ENCODE results near the gene CA12. TPM values are rescaled to one million over a fixed set of nuclear protein-coding genes. Genes with fewer than 3 reads are reported as not detected.

The CA12 gene
- total and polyA plus RNA-seq, 10 of the 15 experiments (the other 5 are each of a cell fraction or from before 2014, with no cell fraction given) = 0.03 to 0.10 TPM; not detected in 8

DNA sequence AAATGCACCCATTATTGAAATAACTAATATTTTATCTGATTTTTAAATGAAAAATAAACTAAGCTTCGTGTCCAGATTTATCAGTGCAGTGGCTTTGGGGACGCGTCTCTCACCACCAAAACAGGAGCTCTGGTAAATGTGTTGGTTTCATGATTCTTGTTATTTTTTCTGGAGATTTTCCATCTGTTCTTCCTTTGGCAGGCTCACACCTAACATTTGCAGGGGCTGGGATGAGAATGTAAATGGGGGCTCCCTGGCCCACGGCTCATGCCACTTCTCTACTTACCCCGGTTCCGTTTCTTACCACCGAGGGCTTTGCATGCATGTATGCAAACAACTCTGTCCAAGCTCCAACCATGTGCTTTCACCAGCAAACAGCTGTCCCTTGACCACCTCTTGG, 30.9 kb upstream of the CA12 start:
- FAIRE-seq (no peak), ATAC-seq (no peak), DNase-seq (ENCODE audit: low read depth, low spot score) (no peak)
- H3K27me3 ChIP-seq (replicated peaks in 1 of 2; ENCODE audit: control insufficient read depth in 2 of 2, insufficient read depth in 2 of 2, low read length in 1 of 2) = no peaks in the 10 kb centered on the region
- H3K9me3 ChIP-seq (replicated peaks; ENCODE audit: control insufficient read depth, insufficient read depth, low read length) = no peaks in the 10 kb centered on the region
- H3K4me2 ChIP-seq (ENCODE audit: control insufficient read depth, insufficient read depth) = no peak overlapping the region
- H4K20me1 ChIP-seq (ENCODE audit: control insufficient read depth, insufficient read depth) = no peaks in the 10 kb centered on the region
- H2AFZ ChIP-seq (ENCODE audit: control insufficient read depth, low read depth, low read length) = no peak overlapping the region
- no peak for TF ChIP-seq GATAD2B (conservative IDR thresholded peaks at IDR 0.05; ENCODE audit: low read depth)
- TF ChIP-seq ZBTB33 (IDR thresholded peaks at IDR 0.05) = no peak
- no peak for TF ChIP-seq MXI1 (IDR thresholded peaks at IDR 0.05; ENCODE audit: low read depth, low read length)
- TF ChIP-seq RBBP5 (conservative IDR thresholded peaks at IDR 0.05) = no peak
- TF ChIP-seq ZNF622 (IDR thresholded peaks at IDR 0.05) = no peak
- no peak for TF ChIP-seq YBX1 (IDR thresholded peaks at IDR 0.05)
- TF ChIP-seq MAX (IDR thresholded peaks at IDR 0.05; ENCODE audit: low read depth, low read length) = no peak
- TF ChIP-seq, protein P1, sequence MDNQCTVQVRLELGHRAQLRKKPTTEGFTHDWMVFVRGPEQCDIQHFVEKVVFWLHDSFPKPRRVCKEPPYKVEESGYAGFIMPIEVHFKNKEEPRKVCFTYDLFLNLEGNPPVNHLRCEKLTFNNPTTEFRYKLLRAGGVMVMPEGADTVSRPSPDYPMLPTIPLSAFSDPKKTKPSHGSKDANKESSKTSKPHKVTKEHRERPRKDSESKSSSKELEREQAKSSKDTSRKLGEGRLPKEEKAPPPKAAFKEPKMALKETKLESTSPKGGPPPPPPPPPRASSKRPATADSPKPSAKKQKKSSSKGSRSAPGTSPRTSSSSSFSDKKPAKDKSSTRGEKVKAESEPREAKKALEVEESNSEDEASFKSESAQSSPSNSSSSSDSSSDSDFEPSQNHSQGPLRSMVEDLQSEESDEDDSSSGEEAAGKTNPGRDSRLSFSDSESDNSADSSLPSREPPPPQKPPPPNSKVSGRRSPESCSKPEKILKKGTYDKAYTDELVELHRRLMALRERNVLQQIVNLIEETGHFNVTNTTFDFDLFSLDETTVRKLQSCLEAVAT (IDR thresholded peaks at IDR 0.05) = no peak
- TF ChIP-seq, protein P2, sequence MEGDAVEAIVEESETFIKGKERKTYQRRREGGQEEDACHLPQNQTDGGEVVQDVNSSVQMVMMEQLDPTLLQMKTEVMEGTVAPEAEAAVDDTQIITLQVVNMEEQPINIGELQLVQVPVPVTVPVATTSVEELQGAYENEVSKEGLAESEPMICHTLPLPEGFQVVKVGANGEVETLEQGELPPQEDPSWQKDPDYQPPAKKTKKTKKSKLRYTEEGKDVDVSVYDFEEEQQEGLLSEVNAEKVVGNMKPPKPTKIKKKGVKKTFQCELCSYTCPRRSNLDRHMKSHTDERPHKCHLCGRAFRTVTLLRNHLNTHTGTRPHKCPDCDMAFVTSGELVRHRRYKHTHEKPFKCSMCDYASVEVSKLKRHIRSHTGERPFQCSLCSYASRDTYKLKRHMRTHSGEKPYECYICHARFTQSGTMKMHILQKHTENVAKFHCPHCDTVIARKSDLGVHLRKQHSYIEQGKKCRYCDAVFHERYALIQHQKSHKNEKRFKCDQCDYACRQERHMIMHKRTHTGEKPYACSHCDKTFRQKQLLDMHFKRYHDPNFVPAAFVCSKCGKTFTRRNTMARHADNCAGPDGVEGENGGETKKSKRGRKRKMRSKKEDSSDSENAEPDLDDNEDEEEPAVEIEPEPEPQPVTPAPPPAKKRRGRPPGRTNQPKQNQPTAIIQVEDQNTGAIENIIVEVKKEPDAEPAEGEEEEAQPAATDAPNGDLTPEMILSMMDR (IDR thresholded peaks at IDR 0.05 in 2 of 3, conservative IDR thresholded peaks at IDR 0.05 in 1 of 3; ENCODE audit: control insufficient read depth in 2 of 3, extremely low read depth in 1 of 3, insufficient read depth in 1 of 3, low read depth in 3 of 3, low read length in 3 of 3) = no peak
- no peak overlapping the region for H3K9ac ChIP-seq (ENCODE audit: control insufficient read depth, insufficient read depth, low read length)
- H3K79me2 ChIP-seq (ENCODE audit: control insufficient read depth, insufficient read depth, low read length) = no peaks in the 10 kb centered on the region
- RAD21 ChIA-PET (ENCODE audit: unreplicated experiment) = interaction anchor here (0.9 kb wide), 1 partner anchor 244 kb away, joined by 4 read pairs; no protein-coding TSS in a partner anchor
- in situ Hi-C loops (cut with MboI) = no loop called here
- intact Hi-C loops (cut with micrococcal nuclease; ENCODE audit: unreplicated experiment) = no loop called here
- H3K4me1 ChIP-seq (ENCODE audit: control insufficient read depth, insufficient read depth, low read length) = no peaks in the 10 kb centered on the region
- no peak overlapping the region for H3K4me3 ChIP-seq
- BruUV-seq (replicated peaks) = no TSS peak
- POLR2A ChIA-PET = no interaction called here
- no peaks in the 10 kb centered on the region for H3K36me3 ChIP-seq (ENCODE audit: control insufficient read depth in 2 of 2, insufficient read depth in 2 of 2, low read length in 1 of 2)
- SMC1A ChIA-PET (ENCODE audit: uncharacterized antibody, unreplicated experiment) = interaction anchor here (0.9 to 2.0 kb wide), 6 partner anchors 9 to 124 kb away, joined by 3 to 5 read pairs (median 4); no protein-coding TSS in a partner anchor
- CTCF ChIA-PET = interaction anchor here (0.9 to 1.4 kb wide), 3 partner anchors 10 to 123 kb away, joined by 4 to 9 read pairs (median 4); no protein-coding TSS in a partner anchor
- 32% methylated on average over 7 of the region's 7 CpGs for WGBS (ENCODE audit: insufficient coverage, insufficient replicate concordance, low lambda C conversion rate, missing lambda C conversion rate)
- no peak overlapping the region for H3K27ac ChIP-seq (ENCODE audit: control insufficient read depth, insufficient read depth)
